Measurements from ENCODE around the gene ECM1. TPM values are rescaled to one million over a fixed set of nuclear protein-coding genes. Genes with fewer than 3 reads are reported as not detected.

Gene ECM1
- total and polyA plus RNA-seq, 2 experiments from 2014 or later: 160 to 282 TPM

GRCh38 chr1:150493175-150493574, 14.7 kb upstream of the ECM1 start:
- no peaks in the 10 kb centered on the region for H3K9me2 ChIP-seq (ENCODE audit: insufficient read depth)
- peaks cover 7% of the 10 kb centered on the region; the same call in 1 of the 2 replicates for H3K36me3 ChIP-seq (ENCODE audit: low read depth)
- H3K9ac ChIP-seq: no peak overlapping the region
- H4K20me1 ChIP-seq (ENCODE audit: insufficient read depth): no peaks in the 10 kb centered on the region
- in situ Hi-C loops (cut with MboI): no loop called here
- TF ChIP-seq EZH2 (IDR thresholded peaks at IDR 0.05; ENCODE audit: insufficient read depth, poor library complexity, severe bottlenecking): no peak
- TF ChIP-seq EZH2phosphoT487 (IDR thresholded peaks at IDR 0.05; ENCODE audit: insufficient read depth, low read depth): no peak
- no peaks in the 10 kb centered on the region for H3F3A ChIP-seq (ENCODE audit: insufficient read depth)
- no peak overlapping the region for H3K27ac ChIP-seq
- H3K4me2 ChIP-seq (ENCODE audit: unreplicated experiment): no peak overlapping the region
- H3K27me3 ChIP-seq (replicated peaks; ENCODE audit: insufficient read depth): no peaks in the 10 kb centered on the region
- 95 to 97% methylated on average over 8 of the region's 8 CpGs for WGBS, 2 experiments (ENCODE audit: low coverage in 1 of 2, low lambda C conversion rate in 2 of 2, missing lambda C conversion rate in 2 of 2)
- H3K9me3 ChIP-seq (ENCODE audit: low read depth): no peaks in the 10 kb centered on the region
- H3K79me2 ChIP-seq (ENCODE audit: insufficient read depth): peaks cover under 1% of the 10 kb centered on the region; the same call in 1 of the 2 replicates
- no peak overlapping the region for H3K4me3 ChIP-seq
- peaks cover 4% of the 10 kb centered on the region; the same call in 1 of the 2 replicates for H3K4me1 ChIP-seq (ENCODE audit: insufficient read depth)
- no peak for DNase-seq
- H2AFZ ChIP-seq: no peak overlapping the region

DNA sequence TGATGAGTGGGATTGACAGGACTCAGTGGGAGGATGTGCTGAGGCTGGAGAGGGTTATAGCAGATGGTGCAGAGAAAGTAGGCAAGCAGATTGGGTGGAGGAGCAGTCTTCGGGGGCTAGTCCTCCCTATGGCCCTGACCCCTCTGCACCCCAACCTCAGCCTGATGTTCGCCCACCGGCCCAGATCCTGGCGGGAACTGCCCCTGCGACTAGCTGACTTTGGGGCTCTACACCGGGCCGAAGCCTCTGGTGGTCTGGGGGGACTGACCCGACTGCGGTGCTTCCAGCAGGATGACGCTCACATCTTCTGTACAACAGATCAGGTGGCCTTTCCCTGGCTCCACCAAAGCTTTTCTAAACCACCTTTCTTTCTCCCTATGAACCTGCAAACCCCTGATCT, 9.6 kb upstream of the ECM1 start:
- H3K4me2 ChIP-seq (ENCODE audit: unreplicated experiment): no peak overlapping the region
- H3K9me3 ChIP-seq (ENCODE audit: low read depth): no peaks in the 10 kb centered on the region
- no peaks in the 10 kb centered on the region for H4K20me1 ChIP-seq (ENCODE audit: insufficient read depth)
- no peak overlapping the region for H2AFZ ChIP-seq
- 96 to 98% methylated on average over 10 of the region's 10 CpGs for WGBS, 2 experiments (ENCODE audit: low coverage in 1 of 2, low lambda C conversion rate in 2 of 2, missing lambda C conversion rate in 2 of 2)
- H3K9me2 ChIP-seq (ENCODE audit: insufficient read depth): no peaks in the 10 kb centered on the region
- H3K27me3 ChIP-seq (replicated peaks; ENCODE audit: insufficient read depth): no peaks in the 10 kb centered on the region
- H3K79me2 ChIP-seq (ENCODE audit: insufficient read depth): no peaks in the 10 kb centered on the region
- TF ChIP-seq EZH2phosphoT487 (IDR thresholded peaks at IDR 0.05; ENCODE audit: insufficient read depth, low read depth) (no peak), EZH2 (IDR thresholded peaks at IDR 0.05; ENCODE audit: insufficient read depth, poor library complexity, severe bottlenecking) (no peak)
- no peaks in the 10 kb centered on the region for H3K36me3 ChIP-seq (ENCODE audit: low read depth)
- no peaks in the 10 kb centered on the region for H3F3A ChIP-seq (ENCODE audit: insufficient read depth)
- no peak overlapping the region for H3K4me3 ChIP-seq
- in situ Hi-C loops (cut with MboI): no loop called here
- DNase-seq: no peak
- H3K4me1 ChIP-seq (ENCODE audit: insufficient read depth): no peaks in the 10 kb centered on the region
- no peak overlapping the region for H3K9ac ChIP-seq
- no peak overlapping the region for H3K27ac ChIP-seq

- no peak overlapping the region for H3K9ac ChIP-seq
- peaks cover 10% of the 10 kb centered on the region for H3F3A ChIP-seq (ENCODE audit: insufficient read depth)
- no peak overlapping the region for H3K4me2 ChIP-seq (ENCODE audit: unreplicated experiment)
- H3K9me3 ChIP-seq (ENCODE audit: low read depth): no peaks in the 10 kb centered on the region
- peaks cover 25% of the 10 kb centered on the region for H3K79me2 ChIP-seq (ENCODE audit: insufficient read depth)
- no peak overlapping the region for H2AFZ ChIP-seq
- TF ChIP-seq EZH2phosphoT487 (IDR thresholded peaks at IDR 0.05; ENCODE audit: insufficient read depth, low read depth) (no peak), EZH2 (IDR thresholded peaks at IDR 0.05; ENCODE audit: insufficient read depth, poor library complexity, severe bottlenecking) (no peak)
- no peaks in the 10 kb centered on the region for H4K20me1 ChIP-seq (ENCODE audit: insufficient read depth)
- no peak overlapping the region for H3K4me3 ChIP-seq
- peaks cover 20% of the 10 kb centered on the region for H3K4me1 ChIP-seq (ENCODE audit: insufficient read depth)
- DNase-seq: no peak
- H3K27me3 ChIP-seq (replicated peaks; ENCODE audit: insufficient read depth): no peaks in the 10 kb centered on the region
- peaks cover 8% of the 10 kb centered on the region; the same call in 1 of the 2 replicates for H3K36me3 ChIP-seq (ENCODE audit: low read depth)
- 88 to 90% methylated on average over 6 of the region's 6 CpGs for WGBS, 2 experiments (ENCODE audit: low coverage in 1 of 2, low lambda C conversion rate in 2 of 2, missing lambda C conversion rate in 2 of 2)
- H3K27ac ChIP-seq: no peak overlapping the region
- H3K9me2 ChIP-seq (ENCODE audit: insufficient read depth): no peaks in the 10 kb centered on the region
- in situ Hi-C loops (cut with MboI): no loop called here
Observed at GRCh38 chr1:150505431-150505830, 2.5 kb upstream of the ECM1 start.

DNA sequence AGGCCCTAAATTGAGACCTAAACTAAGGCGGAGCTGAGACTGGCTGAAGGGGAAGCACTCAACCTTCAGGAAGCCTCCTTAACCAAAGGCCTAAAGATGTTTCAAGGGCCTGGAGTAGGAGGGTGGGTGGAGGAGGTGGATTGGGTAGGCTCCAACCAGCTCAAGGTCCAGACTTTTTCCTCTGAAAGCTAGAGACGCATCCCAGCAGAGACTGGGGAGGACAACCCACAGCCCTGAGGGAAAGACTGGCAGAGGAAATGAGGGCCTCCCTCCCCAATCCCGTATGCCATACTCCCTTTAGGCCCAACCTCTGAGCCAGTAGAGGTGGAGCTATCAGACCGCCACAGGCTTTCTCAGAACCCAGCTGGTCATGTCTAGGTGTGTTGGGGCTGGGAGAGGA, 1.1 kb downstream of the ECM1 start:
- Histone ChIP-seq H3K36me3 (ENCODE audit: low read depth) (peaks cover 8% of the 10 kb centered on the region; the same call in 1 of the 2 replicates), H3F3A (ENCODE audit: insufficient read depth) (peaks cover 10% of the 10 kb centered on the region), H3K4me3 (peak overlapping the region; percentile 75), H3K9ac (peak overlapping the region; percentile 83), H3K27ac (peak overlapping the region; percentile 60), H2AFZ (peak overlapping the region; percentile 35), H3K9me2 (ENCODE audit: insufficient read depth) (no peaks in the 10 kb centered on the region), H3K9me3 (ENCODE audit: low read depth) (no peaks in the 10 kb centered on the region), H3K27me3 (replicated peaks; ENCODE audit: insufficient read depth) (no peaks in the 10 kb centered on the region), H3K4me2 (ENCODE audit: unreplicated experiment) (peak overlapping the region; percentile 96), H3K79me2 (ENCODE audit: insufficient read depth) (peaks cover 33% of the 10 kb centered on the region), H3K4me1 (ENCODE audit: insufficient read depth) (peaks cover 29% of the 10 kb centered on the region), H4K20me1 (ENCODE audit: insufficient read depth) (no peaks in the 10 kb centered on the region)
- no peak for TF ChIP-seq EZH2 (IDR thresholded peaks at IDR 0.05; ENCODE audit: insufficient read depth, poor library complexity, severe bottlenecking)
- no peak for TF ChIP-seq EZH2phosphoT487 (IDR thresholded peaks at IDR 0.05; ENCODE audit: insufficient read depth, low read depth)
- DNase-seq: peak; percentile 37
- 51 to 52% methylated on average over 3 to 4 of the region's 4 CpGs for WGBS, 2 experiments (ENCODE audit: low coverage in 1 of 2, low lambda C conversion rate in 2 of 2, missing lambda C conversion rate in 2 of 2)
- in situ Hi-C loops (cut with MboI): no loop called here

DNA sequence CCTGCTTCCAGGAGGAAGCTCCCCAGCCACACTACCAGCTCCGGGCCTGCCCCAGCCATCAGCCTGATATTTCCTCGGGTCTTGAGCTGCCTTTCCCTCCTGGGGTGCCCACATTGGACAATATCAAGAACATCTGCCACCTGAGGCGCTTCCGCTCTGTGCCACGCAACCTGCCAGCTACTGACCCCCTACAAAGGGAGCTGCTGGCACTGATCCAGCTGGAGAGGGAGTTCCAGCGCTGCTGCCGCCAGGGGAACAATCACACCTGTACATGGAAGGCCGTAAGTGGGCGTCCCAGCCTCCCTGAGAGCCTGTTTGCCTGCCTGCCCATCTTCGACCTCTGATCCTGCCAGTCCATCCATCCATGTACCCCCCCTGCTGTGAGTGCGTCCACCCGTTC, 3.6 kb downstream of the ECM1 start:
- Histone ChIP-seq H3K9ac (no peak overlapping the region), H3K27me3 (replicated peaks; ENCODE audit: insufficient read depth) (no peaks in the 10 kb centered on the region), H4K20me1 (ENCODE audit: insufficient read depth) (no peaks in the 10 kb centered on the region), H2AFZ (no peak overlapping the region), H3K4me2 (ENCODE audit: unreplicated experiment) (no peak overlapping the region), H3F3A (ENCODE audit: insufficient read depth) (peaks cover 10% of the 10 kb centered on the region), H3K36me3 (ENCODE audit: low read depth) (no peaks in the 10 kb centered on the region), H3K27ac (no peak overlapping the region), H3K9me2 (ENCODE audit: insufficient read depth) (no peaks in the 10 kb centered on the region), H3K79me2 (ENCODE audit: insufficient read depth) (peaks cover 33% of the 10 kb centered on the region), H3K4me1 (ENCODE audit: insufficient read depth) (peaks cover 34% of the 10 kb centered on the region), H3K4me3 (no peak overlapping the region), H3K9me3 (ENCODE audit: low read depth) (no peaks in the 10 kb centered on the region)
- DNase-seq: no peak
- in situ Hi-C loops (cut with MboI): no loop called here
- TF ChIP-seq EZH2phosphoT487 (IDR thresholded peaks at IDR 0.05; ENCODE audit: insufficient read depth, low read depth) (no peak), EZH2 (IDR thresholded peaks at IDR 0.05; ENCODE audit: insufficient read depth, poor library complexity, severe bottlenecking) (no peak)
- WGBS, 2 experiments (ENCODE audit: low coverage in 1 of 2, low lambda C conversion rate in 2 of 2, missing lambda C conversion rate in 2 of 2): 92 to 95% methylated on average over 12 of the region's 12 CpGs

All from GM23248 (cell line).